Type B pancreatic cell (in vitro differentiated cells): ENCODE data around the gene POMGNT2. TPM values are rescaled to one million over a fixed set of nuclear protein-coding genes. Genes with fewer than 3 reads are reported as not detected.

Experiments used
- DNase-seq: peaks from one replicate; pipeline ENCODE4 v3.0.0; 2021; ENCODE audit warnings: mixed read lengths; ENCODE audit not compliant: unreplicated experiment; ENCODE audit errors: extremely low spot score
- H3K27ac Mint-ChIP-seq: 2 replicates; pipeline ENCODE4 v1.8.0; 2021; ENCODE audit warnings: mild to moderate bottlenecking, mixed read lengths
- H3K27me3 Mint-ChIP-seq: 2 replicates; pipeline ENCODE4 v1.8.0; 2021; ENCODE audit warnings: mixed read lengths
- H3K36me3 Mint-ChIP-seq: 2 replicates; pipeline ENCODE4 v1.8.0; 2021; ENCODE audit warnings: mixed read lengths
- H3K4me1 Mint-ChIP-seq: one replicate; pipeline ENCODE4 v1.8.0; 2021; ENCODE audit warnings: mixed read lengths; ENCODE audit not compliant: unreplicated experiment
- H3K4me3 Mint-ChIP-seq: 2 replicates; pipeline ENCODE4 v1.8.0; 2021; ENCODE audit warnings: mild to moderate bottlenecking, mixed read lengths
- H3K9me3 Mint-ChIP-seq: 2 replicates; pipeline ENCODE4 v1.8.0; 2021; ENCODE audit warnings: mixed read lengths
- CTCF ChIP-seq: fragments of 200-600 bp; sonication (generic); conservative IDR thresholded peaks from 2 replicates; pipeline ENCODE4 v1.5.0; 2021; ENCODE audit warnings: antibody characterized with exemption, mild to moderate bottlenecking
- total RNA-seq: library from RNA; stranded (reverse); gene quantifications from 2 replicates; pipeline ENCODE4 v1.2.1, GENCODE V29; 2021; ENCODE audit warnings: low replicate concordance

Gene POMGNT2
- total RNA-seq, 1 donor from 2014 or later: 15.7 TPM

GRCh38 chr3:43055806-43056770 is 49.8 kb downstream of the POMGNT2 start:
- H3K4me1 Mint-ChIP-seq: no peaks in the 10 kb centered on the region
- H3K27me3 Mint-ChIP-seq: peaks cover 9% of the 10 kb centered on the region
- peaks cover 4% of the 10 kb centered on the region for H3K36me3 Mint-ChIP-seq
- no peak for DNase-seq
- H3K9me3 Mint-ChIP-seq: no peaks in the 10 kb centered on the region
- H3K4me3 Mint-ChIP-seq: no peak overlapping the region
- no peak overlapping the region for H3K27ac Mint-ChIP-seq
- no peak for TF ChIP-seq CTCF

- DNase-seq: no peak
- Mint-ChIP-seq H3K27me3 (peaks cover 9% of the 10 kb centered on the region), H3K27ac (no peak overlapping the region), H3K9me3 (no peaks in the 10 kb centered on the region), H3K36me3 (peaks cover 4% of the 10 kb centered on the region), H3K4me3 (no peak overlapping the region), H3K4me1 (no peaks in the 10 kb centered on the region)
- TF ChIP-seq CTCF: no peak
Measured at GRCh38 chr3:43055393-43055792, 50.5 kb downstream of the POMGNT2 start.

- Mint-ChIP-seq H3K9me3 (no peaks in the 10 kb centered on the region), H3K27ac (no peak overlapping the region), H3K27me3 (peaks cover 9% of the 10 kb centered on the region), H3K4me1 (no peaks in the 10 kb centered on the region), H3K4me3 (no peak overlapping the region), H3K36me3 (peaks cover 4% of the 10 kb centered on the region)
- no peak for TF ChIP-seq CTCF
- DNase-seq: no peak
Measured at GRCh38 chr3:43054754-43055153, 51.1 kb downstream of the POMGNT2 start.

DNA sequence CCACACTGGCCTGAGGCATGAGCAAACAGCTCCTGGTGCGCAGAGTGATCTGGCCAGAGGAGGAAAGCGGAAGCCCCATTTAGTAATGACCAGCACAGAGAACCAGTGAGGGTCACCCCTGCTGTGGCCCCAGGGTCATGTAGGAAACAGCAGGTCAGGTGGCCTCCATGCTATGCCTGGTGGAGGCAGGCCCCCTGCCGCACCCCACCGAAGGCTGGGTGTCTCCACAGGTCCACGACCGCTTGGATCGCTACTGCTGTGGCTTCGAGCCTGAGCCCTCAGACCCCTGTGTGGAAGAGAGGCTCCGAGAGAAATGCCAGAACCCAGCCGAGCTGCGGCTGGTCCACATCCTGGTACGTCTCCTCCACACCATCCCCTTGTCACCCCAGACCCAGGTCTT is 52.6 kb downstream of the POMGNT2 start:
- Mint-ChIP-seq H3K27me3 (peaks cover 9% of the 10 kb centered on the region), H3K4me3 (no peak overlapping the region), H3K36me3 (peaks cover 4% of the 10 kb centered on the region), H3K9me3 (peaks cover under 1% of the 10 kb centered on the region), H3K27ac (no peak overlapping the region), H3K4me1 (no peaks in the 10 kb centered on the region)
- no peak for DNase-seq
- TF ChIP-seq CTCF: no peak

GRCh38 chr3:43048470-43048869 is 57.4 kb downstream of the POMGNT2 start:
- H3K36me3 Mint-ChIP-seq: peaks cover 4% of the 10 kb centered on the region
- TF ChIP-seq CTCF: no peak
- H3K9me3 Mint-ChIP-seq: peaks cover 9% of the 10 kb centered on the region
- peaks cover 9% of the 10 kb centered on the region for H3K27me3 Mint-ChIP-seq
- no peaks in the 10 kb centered on the region for H3K4me1 Mint-ChIP-seq
- no peak for DNase-seq
- no peak overlapping the region for H3K27ac Mint-ChIP-seq
- no peak overlapping the region for H3K4me3 Mint-ChIP-seq
